ENCODE results near the gene RXYLT1. TPM values are rescaled to one million over a fixed set of nuclear protein-coding genes. Genes with fewer than 3 reads are reported as not detected.

Gene RXYLT1
- total RNA-seq, 1 donor from 2014 or later = 14.1 TPM

GRCh38 chr12:63842750-63843149 lies 63.0 kb downstream of the RXYLT1 start:
- intact Hi-C loops (cut with micrococcal nuclease) = loop anchor here (1.0 to 5.0 kb wide), 2 partner anchors 62 to 610 kb away; partner anchors contain the start of gene TBK1

- intact Hi-C loops (cut with micrococcal nuclease) = loop anchor here (1.0 to 5.0 kb wide), 2 partner anchors 63 to 609 kb away; partner anchors contain the start of gene TBK1
Observed at GRCh38 chr12:63843254-63843720, 63.6 kb downstream of the RXYLT1 start.

GRCh38 chr12:63843721-63844390 lies 64.1 kb downstream of the RXYLT1 start:
- intact Hi-C loops (cut with micrococcal nuclease) = loop anchor here (1.0 to 5.0 kb wide), 6 partner anchors 18 to 608 kb away; partner anchors contain the start of genes KICS2 and TBK1

GRCh38 chr12:63844391-63845341 lies 65.0 kb downstream of the RXYLT1 start, which contains the start of gene SRGAP1:
TSS of gene SRGAP1 (plus strand) at chr12:63844700. CDS start at chr12:63844817, 117 bp downstream.
- intact Hi-C loops (cut with micrococcal nuclease) = loop anchor here (1.0 to 5.0 kb wide), 5 partner anchors 18 to 608 kb away; partner anchors contain the start of genes KICS2 and TBK1

- intact Hi-C loops (cut with micrococcal nuclease) = no loop called here
Observed at GRCh38 chr12:63845726-63846125, 66.0 kb downstream of the RXYLT1 start.

GRCh38 chr12:63846238-63846967 lies 66.7 kb downstream of the RXYLT1 start:
- intact Hi-C loops (cut with micrococcal nuclease) = no loop called here

GRCh38 chr12:63848450-63848849 lies 68.7 kb downstream of the RXYLT1 start:
- intact Hi-C loops (cut with micrococcal nuclease) = no loop called here

- intact Hi-C loops (cut with micrococcal nuclease) = no loop called here
Observed at GRCh38 chr12:63849106-63849620, 69.5 kb downstream of the RXYLT1 start.

- intact Hi-C loops (cut with micrococcal nuclease) = no loop called here
Observed at GRCh38 chr12:63849641-63850040, 69.9 kb downstream of the RXYLT1 start.

- intact Hi-C loops (cut with micrococcal nuclease) = no loop called here
Observed at GRCh38 chr12:63853978-63854377, 74.3 kb downstream of the RXYLT1 start.

GRCh38 chr12:63855299-63855698 lies 75.6 kb downstream of the RXYLT1 start:
- intact Hi-C loops (cut with micrococcal nuclease) = no loop called here

- intact Hi-C loops (cut with micrococcal nuclease) = no loop called here
Observed at GRCh38 chr12:63857771-63858670, 78.3 kb downstream of the RXYLT1 start.

Other genes with a start within 250 kb of the RXYLT1 start
- 0.32 and 0.56 TPM in 2 replicates for gene DPY19L2, start 111.4 kb upstream of the RXYLT1 start, total RNA-seq
- 0.07 and 0.22 TPM in 2 replicates for gene SRGAP1, start 64.8 kb downstream of the RXYLT1 start, total RNA-seq